ENCODE data around the gene RALGPS1.

The RALGPS1 gene

DNA sequence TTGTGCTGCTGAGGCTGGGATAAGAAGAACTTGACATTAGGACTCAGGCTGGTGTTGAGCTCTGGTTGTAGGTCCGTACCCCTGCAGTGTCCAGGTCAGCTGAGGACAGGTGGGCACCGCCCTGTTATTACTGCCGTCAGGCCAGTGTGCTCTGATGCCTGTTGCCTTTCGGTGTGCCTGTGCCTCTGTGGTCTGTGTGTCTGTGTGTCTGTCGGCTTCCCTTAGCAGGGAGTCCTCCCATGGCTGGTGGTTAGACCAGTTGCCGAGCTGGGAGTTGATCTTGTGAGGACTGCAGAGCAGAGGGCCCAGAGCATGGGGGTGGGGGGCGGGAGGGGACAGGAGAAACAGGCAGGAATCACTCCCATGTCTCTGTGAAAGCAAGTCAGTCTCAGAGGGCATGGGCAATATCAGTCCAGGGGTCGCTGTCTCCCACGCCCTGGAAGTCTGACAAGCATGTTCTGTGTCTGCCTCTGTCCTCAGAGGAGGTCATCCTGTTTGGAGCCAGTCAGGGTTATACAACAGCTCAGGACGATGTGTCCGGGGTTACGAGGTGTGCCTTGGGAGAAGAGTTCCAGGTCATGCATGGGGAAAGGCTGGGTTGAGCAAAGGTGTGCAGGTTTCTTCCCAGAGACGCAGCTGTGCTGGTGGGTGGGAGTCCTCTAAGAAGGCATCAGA is 282.7 kb downstream of the RALGPS1 start:
- DNase-seq: no peak

DNA sequence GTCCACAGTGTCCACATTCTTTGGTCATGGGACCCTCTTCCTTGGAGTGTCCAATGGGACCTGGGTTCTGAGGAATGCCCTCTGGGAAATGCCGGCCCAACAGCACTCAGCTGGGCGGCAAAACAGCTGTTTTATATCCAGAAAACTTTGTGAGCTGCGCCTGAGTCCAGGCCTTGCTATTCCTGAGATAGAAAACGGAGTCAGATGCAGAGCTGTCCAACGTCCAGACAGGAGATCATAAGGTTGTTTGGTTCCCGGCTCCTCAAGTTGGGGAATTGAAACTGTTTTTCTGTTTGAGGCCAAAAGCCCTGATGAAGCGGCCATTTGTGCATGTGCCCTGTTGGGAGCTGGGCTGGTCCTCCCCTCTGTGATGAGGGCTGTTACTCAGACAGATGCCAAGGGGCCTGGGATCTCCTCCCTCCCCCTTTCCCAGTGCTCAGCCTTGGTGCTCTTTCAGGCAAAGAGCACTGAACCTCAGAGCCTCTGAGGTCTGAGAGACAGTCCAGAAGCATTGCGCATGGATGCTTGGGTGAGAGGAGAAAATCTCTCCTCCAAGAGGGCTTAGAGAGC is 283.4 kb downstream of the RALGPS1 start:
- no peak for DNase-seq

DNA sequence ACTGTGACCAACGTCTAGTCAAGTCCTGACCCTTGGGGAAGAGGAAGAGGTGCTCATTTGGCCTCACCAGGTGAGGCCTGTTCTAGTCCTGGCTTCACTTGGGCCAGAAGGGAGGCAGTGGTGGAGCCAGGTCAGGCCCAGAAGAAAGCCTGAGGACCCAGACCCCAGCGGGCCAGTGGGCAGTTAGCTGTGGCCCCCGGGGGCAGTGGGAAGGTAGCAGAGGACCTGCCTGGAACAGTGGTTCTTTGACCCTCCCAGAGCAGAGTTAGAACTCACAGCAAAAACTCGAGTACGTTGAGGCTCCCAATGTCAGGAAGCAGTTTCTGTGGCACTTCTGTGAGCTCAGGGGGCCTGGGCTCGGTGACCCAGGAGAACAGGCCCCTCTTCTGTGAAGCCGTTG is 284.0 kb downstream of the RALGPS1 start:
- DNase-seq: no peak

DNA sequence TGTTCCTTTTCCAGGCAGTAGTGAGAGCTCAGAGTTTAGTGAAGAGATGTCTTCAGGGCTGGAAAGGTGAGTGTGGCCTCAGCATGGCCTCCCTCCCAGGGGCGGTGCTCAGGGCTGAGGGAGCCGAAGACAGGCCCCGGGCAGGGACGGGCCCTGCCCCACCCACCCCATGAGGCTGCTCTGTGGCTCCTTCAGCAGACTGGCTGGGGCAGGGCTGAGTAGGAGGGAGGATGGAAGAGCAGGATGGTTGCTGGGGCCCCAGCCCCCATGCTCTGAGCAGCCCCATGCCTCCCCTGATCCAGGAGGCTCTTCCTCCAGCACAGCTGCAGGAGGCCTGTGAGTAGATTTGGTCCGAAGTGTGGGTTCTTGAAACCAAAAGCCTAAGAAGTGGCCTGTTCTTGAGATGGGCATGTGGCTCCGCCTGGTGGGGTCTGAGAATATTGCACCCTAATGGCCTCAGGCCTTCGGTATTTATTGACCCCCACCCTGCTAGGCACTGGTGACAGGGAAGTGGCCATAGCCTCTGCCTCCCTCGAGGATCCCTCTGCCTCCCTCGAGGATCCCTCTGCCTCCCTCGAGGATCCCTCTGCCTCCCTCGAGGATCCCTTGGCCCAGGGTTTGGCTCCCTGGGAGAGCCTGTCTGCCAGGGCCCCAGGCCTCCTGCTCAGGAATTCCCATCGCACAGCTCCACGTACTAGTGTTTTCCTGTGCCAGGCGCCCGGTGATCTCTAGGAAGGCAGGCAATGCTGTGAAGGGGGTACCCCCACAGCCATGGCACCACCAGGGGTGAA is 284.6 kb downstream of the RALGPS1 start:
- DNase-seq: peak; percentile 19

DNA sequence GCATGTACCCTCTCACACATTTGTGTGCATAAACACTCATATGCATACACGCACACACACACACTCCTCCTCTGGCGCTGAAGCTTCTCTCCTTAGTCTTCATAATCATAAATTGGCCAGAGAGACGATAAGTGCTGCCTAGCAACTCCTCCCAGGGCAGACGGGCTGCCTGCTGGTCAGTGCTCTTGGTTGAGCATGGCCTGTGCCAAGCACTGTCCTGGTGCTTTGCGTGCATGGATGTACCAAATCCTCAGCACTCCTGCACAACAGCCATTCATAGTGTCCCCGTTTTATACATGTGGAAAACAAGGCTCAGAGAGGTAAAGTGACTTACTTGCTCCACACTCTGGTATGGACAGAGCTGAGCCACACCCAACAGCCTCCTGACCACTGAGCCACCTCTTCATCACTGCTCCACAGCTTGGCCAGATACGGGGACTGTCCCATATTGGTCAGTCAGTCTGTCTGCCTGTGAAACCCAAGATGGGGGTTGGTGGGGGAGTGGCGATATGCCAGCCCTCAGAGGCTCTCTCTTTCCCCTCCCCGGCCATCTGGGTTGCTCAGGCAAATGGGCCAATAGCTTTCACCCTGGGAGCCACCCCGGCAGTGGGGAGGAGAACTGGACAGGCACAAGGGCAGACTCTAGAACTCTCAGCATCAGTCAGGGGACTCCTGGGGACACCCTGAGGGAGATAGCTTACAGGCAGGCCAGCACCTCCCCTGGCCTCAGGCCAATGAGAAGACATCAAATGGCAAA is 285.7 kb downstream of the RALGPS1 start:
- DNase-seq: no peak

DNA sequence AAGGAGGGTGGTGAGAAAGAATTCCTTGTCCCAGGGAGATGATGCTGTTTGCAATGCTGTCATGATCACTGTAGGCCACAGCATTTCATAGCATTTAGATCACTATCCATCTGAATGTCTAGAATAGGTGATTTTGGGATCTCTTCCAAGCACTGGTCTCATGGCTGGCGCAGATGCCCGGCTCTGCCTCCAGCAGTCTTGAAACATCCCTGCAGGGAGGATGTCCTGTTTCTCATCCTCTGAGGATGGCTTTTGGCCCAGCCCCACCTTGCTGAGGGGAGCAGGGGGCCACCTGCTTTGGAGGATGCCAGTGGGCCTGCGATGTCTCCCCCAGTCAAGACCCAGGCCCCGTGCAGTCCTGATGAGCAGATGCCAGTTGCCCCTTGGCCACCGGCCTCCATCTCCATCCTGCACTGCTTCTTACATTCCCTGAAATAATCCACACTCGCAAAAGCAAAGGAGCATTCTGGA is 286.5 kb downstream of the RALGPS1 start:
- no peak for DNase-seq

DNA sequence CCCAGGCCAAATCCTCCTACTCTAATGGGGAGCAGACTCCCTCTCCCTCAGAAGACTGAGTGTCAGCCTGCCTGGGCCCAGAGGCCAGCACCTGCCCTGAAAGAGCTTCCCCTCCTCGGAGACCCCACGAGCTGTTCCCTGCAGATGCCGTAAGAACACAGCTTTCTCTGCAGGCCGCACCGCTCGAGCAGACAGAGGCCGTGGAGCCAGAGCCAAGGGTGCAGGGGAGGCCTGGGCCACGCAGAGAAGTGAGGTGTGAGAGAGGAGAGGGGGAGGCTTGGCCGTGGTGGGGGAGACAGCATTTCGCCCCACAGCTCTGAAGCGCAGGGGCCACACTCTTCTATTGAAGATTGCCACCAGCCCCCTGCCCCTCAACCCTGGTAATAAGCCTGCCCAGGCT is 287.1 kb downstream of the RALGPS1 start:
- DNase-seq: no peak

DNA sequence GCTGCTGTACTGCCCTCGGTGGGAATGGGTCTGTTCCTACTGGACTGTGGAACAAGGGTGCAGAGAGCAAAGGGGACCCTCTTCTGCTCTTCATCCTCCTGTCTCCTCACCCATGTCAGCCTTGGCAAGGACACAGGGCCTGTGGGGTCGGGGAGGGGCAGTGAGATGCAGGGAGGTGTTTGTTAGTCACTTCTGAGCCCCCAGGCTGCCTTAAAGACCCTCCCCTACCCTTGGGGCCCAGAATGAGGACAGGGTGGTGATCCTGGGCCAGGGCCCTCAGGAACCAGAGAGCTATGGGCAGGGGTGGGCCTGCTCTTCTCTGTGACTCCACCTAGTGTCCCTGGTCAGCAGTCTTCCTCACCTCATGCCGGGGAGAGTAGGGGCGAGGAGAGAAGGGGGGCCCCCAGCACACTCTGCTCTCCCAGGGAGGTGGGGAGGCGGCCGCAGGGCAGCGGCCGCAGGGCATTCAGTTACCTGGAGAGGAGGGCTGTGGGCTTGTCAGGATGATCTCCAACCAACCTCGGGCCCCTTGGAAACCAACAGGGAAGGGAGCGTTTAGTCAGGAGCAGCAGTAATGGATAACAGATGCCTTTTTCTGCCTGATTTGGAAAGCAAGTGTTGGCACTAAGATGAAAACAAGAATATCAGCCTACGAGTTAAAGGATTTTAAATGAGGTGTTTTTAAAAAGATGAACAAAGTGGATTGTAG is 288.0 kb downstream of the RALGPS1 start:
- DNase-seq: no peak

DNA sequence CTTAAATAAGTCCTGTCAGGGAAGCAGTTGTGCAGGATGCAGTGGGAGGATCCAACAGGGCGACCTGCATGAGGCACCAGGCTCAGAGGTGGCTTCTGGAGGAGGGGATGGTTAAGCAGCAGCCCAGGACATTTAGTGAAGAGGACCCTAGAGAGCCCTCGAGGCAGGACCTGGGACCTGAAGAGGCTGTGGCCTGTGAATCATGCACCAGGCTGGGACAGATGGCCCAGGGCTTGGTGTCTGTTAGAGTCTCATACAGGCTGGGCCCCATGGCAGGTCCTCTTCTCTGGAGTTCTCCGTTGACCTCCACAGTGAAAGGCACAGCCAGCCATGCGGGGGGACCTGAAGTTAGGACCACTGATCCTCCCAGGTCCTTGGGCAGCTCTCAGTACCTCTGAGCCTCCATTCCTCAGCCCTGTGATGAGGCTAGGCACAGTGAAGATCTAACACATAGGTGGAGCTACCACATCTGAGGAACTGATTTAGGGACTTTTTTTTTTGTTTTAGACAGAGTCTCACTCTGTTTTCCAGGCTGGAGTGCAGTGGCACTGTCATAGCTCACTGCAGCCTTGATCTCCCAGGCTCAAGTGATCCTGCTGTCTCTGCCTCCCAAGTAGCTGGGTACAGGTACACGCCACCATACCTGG is 289.2 kb downstream of the RALGPS1 start:
- DNase-seq: no peak

DNA sequence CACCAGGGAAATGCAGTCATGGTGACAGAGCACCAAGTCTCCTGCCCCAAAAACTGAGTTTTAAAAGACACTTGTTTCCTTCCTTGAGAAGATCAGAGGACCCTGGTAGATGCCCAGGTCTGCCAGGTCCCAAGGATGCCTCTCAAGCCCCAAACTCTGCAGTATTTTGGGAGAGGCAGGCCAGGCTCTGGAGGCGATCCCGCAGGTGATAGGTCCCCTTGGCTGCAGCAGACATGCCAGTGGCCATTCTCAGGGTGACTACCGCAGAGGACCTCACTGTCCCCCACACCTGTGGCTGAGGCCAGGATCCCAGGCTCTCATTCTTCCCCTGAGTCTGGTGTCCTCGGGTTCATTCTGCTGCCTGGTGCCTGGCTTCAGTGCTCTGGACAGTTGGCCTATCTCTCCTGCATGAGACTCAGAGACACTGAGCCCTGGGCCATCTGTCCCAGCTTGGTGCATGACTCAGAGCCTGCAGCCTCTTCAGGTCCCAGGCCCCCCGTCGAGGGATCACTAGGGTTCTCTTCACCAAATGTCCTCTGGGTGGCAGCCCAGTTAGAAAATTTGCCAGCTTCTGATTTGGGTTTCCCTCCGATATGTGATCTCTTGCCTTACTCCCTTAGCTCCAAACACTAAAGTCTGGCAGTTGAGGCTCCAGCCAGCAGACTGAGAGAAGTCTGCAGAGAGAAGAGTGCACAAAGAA is 290.3 kb downstream of the RALGPS1 start:
- no peak for DNase-seq

DNA sequence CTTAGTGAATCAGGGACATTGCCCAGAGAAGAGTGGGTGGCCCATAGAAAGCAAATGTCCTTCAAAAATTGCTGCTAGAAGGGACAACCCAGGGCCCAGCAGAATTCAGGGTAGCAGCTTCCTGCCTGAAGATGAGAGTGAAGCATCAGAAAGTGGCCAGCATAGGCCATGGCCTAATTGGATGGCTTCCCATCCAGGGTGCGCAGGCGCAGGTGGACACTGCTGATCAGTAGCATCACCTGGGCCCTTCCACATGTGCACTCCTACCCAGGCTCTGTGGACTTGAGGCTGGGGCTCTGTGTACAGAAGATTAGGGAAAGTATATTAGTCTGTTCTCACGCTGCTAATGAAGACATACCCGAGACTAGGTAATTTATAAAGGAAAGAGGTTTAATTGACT is 291.4 kb downstream of the RALGPS1 start:
- no peak for DNase-seq

DNA sequence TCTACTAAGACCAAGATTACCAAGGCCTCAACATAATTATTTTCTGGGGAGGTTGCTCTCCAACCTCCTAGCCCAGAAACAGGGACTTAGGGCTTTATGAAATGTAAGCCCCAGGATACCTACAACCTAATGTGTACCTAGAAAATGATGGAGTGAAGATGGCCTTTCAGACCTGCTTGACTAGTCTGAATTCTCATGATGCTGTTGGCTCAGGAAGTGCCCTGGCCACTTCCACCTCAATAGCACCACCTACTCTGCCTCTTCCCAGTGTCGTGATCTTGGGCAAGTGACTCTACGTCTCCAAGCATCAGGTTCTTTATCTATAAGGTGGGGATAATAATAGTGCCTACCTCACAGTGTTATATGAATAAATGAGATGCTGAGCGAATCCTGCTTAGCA is 292.1 kb downstream of the RALGPS1 start:
- no peak for DNase-seq

DNA sequence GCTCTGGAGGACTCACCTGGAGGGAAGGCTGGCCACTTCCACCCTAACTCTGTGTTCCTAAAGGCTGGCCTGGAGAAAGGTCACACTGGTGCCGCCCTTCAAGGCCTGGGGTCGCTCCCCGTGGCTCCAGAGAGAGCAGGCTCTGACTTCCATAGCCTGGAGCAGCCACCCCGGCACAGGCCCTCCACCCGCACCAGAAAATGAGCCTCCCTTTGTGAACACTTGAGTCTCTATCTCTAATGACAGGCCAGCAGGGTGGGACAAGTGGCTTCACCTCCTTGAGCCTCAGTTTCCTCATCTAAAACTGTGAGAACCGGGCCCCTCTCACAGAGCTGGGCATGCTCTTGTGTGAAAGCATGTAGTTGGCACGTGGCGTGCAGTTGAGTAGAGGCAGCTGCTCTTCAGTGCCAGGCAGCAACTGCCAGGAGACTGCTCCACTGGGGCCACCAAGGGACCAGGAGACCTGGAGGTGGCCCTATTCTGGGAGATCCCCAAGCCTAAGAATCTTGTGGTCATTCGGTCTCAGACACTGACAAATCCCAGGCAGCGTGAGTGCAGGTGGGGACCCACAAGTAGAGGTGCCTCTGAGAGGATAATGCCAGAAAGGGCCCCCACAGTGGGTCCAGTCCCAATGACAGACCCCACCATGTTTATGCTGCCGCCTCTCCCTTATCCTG is 293.3 kb downstream of the RALGPS1 start:
- DNase-seq: no peak

DNA sequence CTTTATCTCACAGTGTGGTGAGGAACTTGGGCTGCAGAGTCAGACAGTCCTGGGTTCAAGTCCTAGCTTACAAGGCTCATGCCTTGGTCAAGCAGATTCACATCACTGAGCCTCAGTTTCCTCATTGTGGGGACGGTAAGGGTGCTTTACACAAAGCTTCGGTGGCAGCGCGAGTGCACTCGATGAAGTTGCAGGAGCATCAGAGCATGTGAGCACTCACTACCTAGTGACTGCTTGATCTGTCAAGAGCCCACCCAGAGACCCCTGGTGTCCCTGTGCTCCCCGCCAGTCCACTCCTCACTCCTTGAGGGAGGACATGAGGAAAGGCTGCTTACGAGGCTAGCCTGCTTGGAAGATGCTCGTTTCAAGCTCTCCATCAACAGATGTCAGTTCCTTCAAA is 293.8 kb downstream of the RALGPS1 start:
- DNase-seq: no peak

DNA sequence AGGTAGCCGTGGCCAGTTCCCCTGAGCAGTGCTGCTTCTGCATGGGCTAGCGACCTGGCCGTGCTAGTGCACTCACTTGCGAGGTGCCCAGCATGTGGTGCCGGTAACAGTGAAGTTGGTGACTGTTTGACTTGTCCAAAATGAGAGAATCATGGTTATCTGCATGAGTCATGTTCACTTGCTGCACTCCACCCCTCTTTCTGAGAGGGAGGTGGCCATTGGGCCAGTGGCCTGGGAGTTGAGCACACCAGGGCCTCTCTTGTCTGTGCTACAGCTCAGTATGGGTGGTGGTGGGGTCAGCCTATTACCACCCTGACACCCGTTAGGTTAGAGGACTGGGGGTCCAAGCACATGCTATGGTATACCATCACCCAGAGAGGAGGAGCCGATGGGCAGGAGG is 294.6 kb downstream of the RALGPS1 start:
- DNase-seq: no peak

DNA sequence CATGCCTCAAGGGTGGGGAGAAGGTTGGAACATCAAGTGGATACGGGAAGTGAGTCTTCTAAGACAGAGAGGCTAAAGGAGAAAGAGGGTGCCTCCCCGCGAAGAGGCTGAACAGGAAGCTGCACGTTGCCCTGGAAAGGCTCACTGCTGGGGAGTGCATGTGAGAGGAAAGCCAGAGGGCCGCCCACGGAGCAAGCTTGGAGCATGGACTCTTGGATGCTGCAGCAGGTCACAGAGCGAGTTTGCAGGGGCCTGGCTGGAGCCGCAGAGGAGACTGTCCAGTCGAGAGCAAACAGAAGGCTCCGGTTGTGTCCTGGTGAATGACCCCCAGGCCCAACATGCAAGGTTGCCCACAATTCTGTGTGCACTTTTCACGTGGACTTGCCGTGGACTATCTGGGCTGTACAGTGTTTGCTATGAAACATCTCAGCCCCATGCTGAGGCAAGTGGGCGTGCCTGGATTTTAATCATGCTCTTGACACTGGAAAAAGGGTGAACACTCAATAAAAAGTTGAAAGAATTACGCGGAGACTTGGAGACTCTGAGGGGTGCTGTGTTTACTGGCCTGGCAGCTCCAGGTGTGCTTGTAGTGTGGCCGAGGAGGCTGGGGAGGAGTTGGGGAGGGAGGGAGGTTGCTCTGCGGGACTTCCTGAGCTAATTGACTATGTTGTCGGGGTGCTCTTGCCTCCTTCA is 295.5 kb downstream of the RALGPS1 start:
- DNase-seq: no peak

DNA sequence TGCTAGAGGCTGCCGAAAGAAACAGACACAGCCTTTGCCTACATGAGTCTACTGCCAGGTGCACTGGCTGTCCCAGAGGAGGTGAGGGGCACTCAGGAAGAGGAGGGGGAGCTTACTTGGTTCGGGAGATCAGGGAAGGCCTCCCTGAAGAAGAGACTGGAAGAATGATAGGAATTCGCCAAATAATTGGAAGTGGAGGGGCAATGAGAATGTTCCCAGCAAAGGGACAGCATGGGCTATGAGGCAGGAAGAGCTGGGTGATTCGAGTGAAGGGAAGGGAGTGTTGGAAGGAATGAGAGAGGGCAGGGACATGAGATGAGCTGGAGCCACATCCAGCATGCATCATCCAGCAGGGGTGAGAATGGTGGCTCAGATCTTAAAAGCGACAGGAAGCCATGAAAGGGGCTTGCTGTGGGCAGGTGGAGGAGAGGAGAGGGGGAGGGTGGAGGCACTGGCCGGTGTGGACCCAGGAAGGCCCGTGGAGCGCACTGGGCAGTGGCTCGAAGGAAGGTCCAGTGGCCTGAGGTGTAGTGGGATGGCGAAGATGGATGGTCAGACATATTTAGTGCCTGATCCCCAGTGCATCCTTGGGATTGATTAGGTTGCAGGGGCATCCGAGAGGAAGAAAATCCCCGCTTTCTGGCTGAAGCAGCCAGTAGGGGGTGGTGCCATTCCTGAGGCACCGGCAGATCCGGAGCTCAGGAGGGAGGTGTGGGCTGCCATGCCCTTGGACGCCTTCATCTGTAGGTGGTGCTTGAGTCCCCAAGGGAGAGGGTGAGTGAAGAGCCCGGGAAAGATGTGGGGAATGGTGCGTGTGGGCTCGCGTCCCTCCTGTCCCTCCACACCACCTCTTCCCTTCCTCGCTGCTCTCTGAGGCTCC is 296.5 kb downstream of the RALGPS1 start:
- no peak for DNase-seq

DNA sequence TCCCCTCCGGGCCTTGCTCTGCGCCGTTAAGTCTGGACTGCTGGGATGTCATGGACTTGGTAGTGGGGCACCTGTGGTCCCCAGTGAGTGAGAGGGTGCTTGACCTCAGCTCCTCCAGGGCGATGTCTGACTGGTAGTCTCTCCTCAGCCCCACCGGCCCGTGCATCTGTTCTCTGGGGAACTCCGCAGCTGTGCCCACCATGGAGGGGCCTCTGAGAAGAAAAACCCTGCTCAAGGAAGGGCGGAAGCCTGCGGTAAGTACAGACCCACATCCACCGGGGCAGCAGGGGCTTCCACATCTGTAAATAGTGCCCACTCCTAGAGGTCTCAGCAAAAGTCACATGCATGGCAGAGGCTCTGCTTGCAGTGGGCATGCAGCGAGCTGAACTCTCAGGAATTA is 297.4 kb downstream of the RALGPS1 start:
- DNase-seq: no peak

DNA sequence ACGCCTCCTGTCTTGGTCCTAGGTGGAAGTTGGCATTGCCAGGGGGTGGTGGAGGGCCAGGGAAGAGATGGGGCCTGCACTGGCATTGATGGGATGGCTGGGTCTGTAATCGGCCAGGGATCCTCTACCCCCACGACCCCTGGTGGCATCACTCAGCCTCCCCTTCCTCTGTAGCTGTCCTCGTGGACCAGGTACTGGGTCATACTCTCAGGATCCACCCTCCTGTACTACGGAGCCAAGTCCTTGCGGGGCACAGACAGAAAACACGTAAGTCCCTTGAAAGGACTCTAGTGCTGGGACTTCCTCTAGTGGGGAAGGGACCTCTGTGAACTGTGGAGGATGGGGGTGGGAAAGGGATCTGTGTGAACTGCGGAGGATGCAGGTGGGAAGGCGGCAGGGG is 297.9 kb downstream of the RALGPS1 start:
- DNase-seq: no peak
